Retinal pigment epithelial cell (primary cell): ENCODE results near the gene HYAL2.
"Not testable (repeated sequence)": the region's sequence is repeated elsewhere in the genome, so short reads cannot be mapped to it uniquely, and the experiment has no call there.

Experiments used
- DNase-seq: peaks from one replicate; pipeline ENCODE4 v3.0.0-alpha.2; 2010; ENCODE audit warnings: low read depth
- H3K4me3 ChIP-seq: 2 replicates; pipeline ENCODE4 v1.5.1; 2011; ENCODE audit warnings: mild to moderate bottlenecking, low read length, control low read depth, moderate library complexity
- CTCF ChIP-seq: conservative IDR thresholded peaks from 2 replicates; pipeline ENCODE4 v1.5.1; 2011; ENCODE audit warnings: low read depth, low read length, control low read depth, inconsistent platforms

The HYAL2 gene

GRCh38 chr3:50319181-50319893 lies 3.2 kb downstream of the HYAL2 start:
- DNase-seq = no peak
- no peak overlapping the region for H3K4me3 ChIP-seq
- TF ChIP-seq CTCF = no peak

- no peak for DNase-seq
- no peak overlapping the region for H3K4me3 ChIP-seq
- no peak for TF ChIP-seq CTCF
Measured at GRCh38 chr3:50318615-50319014, 3.9 kb downstream of the HYAL2 start.

- H3K4me3 ChIP-seq = no peak overlapping the region
- TF ChIP-seq CTCF = no peak
- DNase-seq = no peak
Measured at GRCh38 chr3:50318163-50318562, 4.4 kb downstream of the HYAL2 start.

GRCh38 chr3:50317300-50317699 lies 5.2 kb downstream of the HYAL2 start:
- no peak for DNase-seq
- TF ChIP-seq CTCF = no peak
- H3K4me3 ChIP-seq = no peak overlapping the region

GRCh38 chr3:50316657-50317242 lies 5.8 kb downstream of the HYAL2 start:
- H3K4me3 ChIP-seq = no peak overlapping the region
- no peak for TF ChIP-seq CTCF
- DNase-seq = no peak

- no peak for TF ChIP-seq CTCF
Measured at GRCh38 chr3:50314816-50315215, 7.7 kb downstream of the HYAL2 start.

GRCh38 chr3:50314342-50314741 lies 8.2 kb downstream of the HYAL2 start:
- no peak overlapping the region for H3K4me3 ChIP-seq
- TF ChIP-seq CTCF = no peak
- DNase-seq = no peak

More at GRCh38 chr3:50314816-50315215, 7.7 kb downstream of the HYAL2 start:
- DNase-seq = no peak
- H3K4me3 ChIP-seq = no peak overlapping the region

GRCh38 chr3:50312041-50312440 lies 10.5 kb downstream of the HYAL2 start:
- not testable (repeated sequence) for H3K4me3 ChIP-seq, DNase-seq
